ENCODE measurements around the gene FAT1. TPM values are rescaled to one million over a fixed set of nuclear protein-coding genes. Genes with fewer than 3 reads are reported as not detected.
A peak's percentile ranks its signal among the peaks of the same experiment; 100 is the strongest.

Gene FAT1
- total RNA-seq, 4 donors from 2014 or later = 321 to 477 (median 380) TPM

- Histone ChIP-seq H3K27me3 (peaks cover 39% of the 10 kb centered on the region), H3K4me1 (peaks cover 0 to 9% (median 4%) of the 10 kb centered on the region in 4 donors), H3K4me3 (peak within 1 kb of the TSS in 3 of 4 donors; percentile 21 to 60 (median 49)), H3K9me3 (no peaks in the 10 kb centered on the region), H3K36me3 (no peaks in the 10 kb centered on the region), H3K27ac (peak within 1 kb of the TSS; percentile 67 to 78 (median 76))
- intact Hi-C loops (cut with DNase I; ENCODE audit: low total_unique reads) = no loop called here
- peak in 3 of 5 experiments; percentile 11 to 24 (median 19) for TF ChIP-seq CTCF (IDR thresholded peaks at IDR 0.05)
- no peak for TF ChIP-seq EP300 (IDR thresholded peaks at IDR 0.05; ENCODE audit: low read depth)
- no peak for TF ChIP-seq POLR2AphosphoS5 (IDR thresholded peaks at IDR 0.05)
- no peak for TF ChIP-seq POLR2A (IDR thresholded peaks at IDR 0.05)
- peak; percentile 63 for DNase-seq
- 16 to 38% methylated on average over 3 to 78 of the region's 91 CpGs for WGBS, 2 donors (ENCODE audit: low coverage in 1 of 2)
- in situ Hi-C loops (cut with MboI; ENCODE audit: low pct_ligation_motif_present in 1 of 4, low pct_unique_long_range_greater_than_20kb in 1 of 4, low sequenced_read_pairs in 3 of 4) = loop anchor here in 1 of 4 donors (25.0 kb wide), 1 partner anchor 268 kb away; no protein-coding TSS in a partner anchor
Observed at GRCh38 chr4:186554914-186555827, 168.5 kb downstream of the FAT1 start, which contains the start of gene MTNR1A. Gene MTNR1A (minus strand): TSS chr4:186555567. CDS start chr4:186555365, 202 bp downstream.

- in situ Hi-C loops (cut with MboI; ENCODE audit: low pct_ligation_motif_present in 1 of 4, low pct_unique_long_range_greater_than_20kb in 1 of 4, low sequenced_read_pairs in 3 of 4) (loop anchor here in 1 of 4 donors (25.0 kb wide), 1 partner anchor 267 kb away; no protein-coding TSS in a partner anchor), intact Hi-C loops (cut with DNase I; ENCODE audit: low total_unique reads) (no loop called here)
- Histone ChIP-seq H3K27me3 (peaks cover 39% of the 10 kb centered on the region), H3K9me3 (no peaks in the 10 kb centered on the region), H3K4me1 (peaks cover 0 to 9% (median 4%) of the 10 kb centered on the region in 4 donors), H3K36me3 (no peaks in the 10 kb centered on the region), H3K27ac (peak overlapping the region; percentile 67 to 78 (median 76)), H3K4me3 (peak overlapping the region in 3 of 4 donors; percentile 21 to 60 (median 49))
- 8% methylated on average over 9 to 12 of the region's 12 CpGs for WGBS, 2 donors (ENCODE audit: low coverage in 1 of 2)
- TF ChIP-seq POLR2A (IDR thresholded peaks at IDR 0.05) (no peak), POLR2AphosphoS5 (IDR thresholded peaks at IDR 0.05) (peak in 2 of 3 donors; percentile 38 to 67), CTCF (IDR thresholded peaks at IDR 0.05) (peak; percentile 11 to 62 (median 31))
- DNase-seq = peak; percentile 82
Observed at GRCh38 chr4:186554539-186554913, 169.1 kb downstream of the FAT1 start.

- peaks cover 39% of the 10 kb centered on the region for H3K27me3 ChIP-seq
- no peaks in the 10 kb centered on the region for H3K36me3 ChIP-seq
- H3K9me3 ChIP-seq = no peaks in the 10 kb centered on the region
- TF ChIP-seq CTCF (IDR thresholded peaks at IDR 0.05) (peak in 1 of 5 experiments; percentile 29), POLR2AphosphoS5 (IDR thresholded peaks at IDR 0.05) (no peak), EP300 (IDR thresholded peaks at IDR 0.05; ENCODE audit: low read depth) (no peak), POLR2A (IDR thresholded peaks at IDR 0.05) (no peak)
- peak; percentile 57 for DNase-seq
- 33 to 49% methylated on average over 5 to 13 of the region's 13 CpGs for WGBS, 2 donors (ENCODE audit: low coverage in 1 of 2)
- in situ Hi-C loops (cut with MboI; ENCODE audit: low pct_ligation_motif_present in 1 of 4, low pct_unique_long_range_greater_than_20kb in 1 of 4, low sequenced_read_pairs in 3 of 4) (loop anchor here in 1 of 4 donors (25.0 kb wide), 1 partner anchor 266 kb away; no protein-coding TSS in a partner anchor), intact Hi-C loops (cut with DNase I; ENCODE audit: low total_unique reads) (no loop called here)
- H3K4me3 ChIP-seq = peak overlapping the region in 3 of 4 donors; percentile 21 to 60 (median 49)
- H3K4me1 ChIP-seq = peaks cover 0 to 9% (median 4%) of the 10 kb centered on the region in 4 donors
- peak overlapping the region; percentile 67 to 78 (median 76) for H3K27ac ChIP-seq
Observed at GRCh38 chr4:186553717-186554116, 169.9 kb downstream of the FAT1 start.

- Histone ChIP-seq H3K4me1 (peaks cover 0 to 9% (median 4%) of the 10 kb centered on the region in 4 donors), H3K27ac (no peak overlapping the region), H3K4me3 (no peak overlapping the region), H3K9me3 (no peaks in the 10 kb centered on the region), H3K36me3 (no peaks in the 10 kb centered on the region), H3K27me3 (peaks cover 37% of the 10 kb centered on the region)
- no peak for DNase-seq
- 85 to 88% methylated on average over 2 of the region's 2 CpGs for WGBS, 2 donors (ENCODE audit: low coverage in 1 of 2)
- in situ Hi-C loops (cut with MboI; ENCODE audit: low pct_ligation_motif_present in 1 of 4, low pct_unique_long_range_greater_than_20kb in 1 of 4, low sequenced_read_pairs in 3 of 4) (loop anchor here in 1 of 4 donors (25.0 kb wide), 1 partner anchor 265 kb away; no protein-coding TSS in a partner anchor), intact Hi-C loops (cut with DNase I; ENCODE audit: low total_unique reads) (no loop called here)
- TF ChIP-seq EP300 (IDR thresholded peaks at IDR 0.05; ENCODE audit: low read depth) = no peak
- no peak for TF ChIP-seq POLR2A (IDR thresholded peaks at IDR 0.05)
- TF ChIP-seq CTCF (IDR thresholded peaks at IDR 0.05) = no peak
- TF ChIP-seq POLR2AphosphoS5 (IDR thresholded peaks at IDR 0.05) = no peak
Observed at GRCh38 chr4:186551849-186552248, 171.8 kb downstream of the FAT1 start.
